CD8-positive, alpha-beta memory T cell (primary cell): ENCODE results near the gene ZNF556. TPM values are rescaled to one million over a fixed set of nuclear protein-coding genes. Genes with fewer than 3 reads are reported as not detected.

Experiments used
- CTCF ChIA-PET: fragments of 350-600 bp; sonication (Branson Sonifier 250); formaldehyde crosslinking; loops from one replicate; lab custom pipeline; 2021; ENCODE audit warnings: antibody characterized with exemption; lab: Charles Lee
- POLR2A ChIA-PET: fragments of 350-600 bp; sonication (Branson Sonifier 250); formaldehyde crosslinking; loops from one replicate; lab custom pipeline; 2021; ENCODE audit warnings: antibody characterized with exemption; lab: Charles Lee
- DNase-seq, 5 donors: peaks; one replicate each; pipeline versions ENCODE4 v3.0.0 to v3.0.0-alpha.2; 2020 to 2022; ENCODE audit warnings: mixed read lengths in 1 of 5
- H3K27ac ChIP-seq: one replicate; pipeline ENCODE4 v1.7.0; 2013; ENCODE audit warnings: low read depth, mild to moderate bottlenecking, low read length, moderate library complexity
- H3K27me3 ChIP-seq: 2 replicates; pipeline ENCODE4 v1.7.0; 2013; ENCODE audit warnings: low read length, mild to moderate bottlenecking; ENCODE audit not compliant: insufficient read depth, poor library complexity, severe bottlenecking
- H3K36me3 ChIP-seq: 2 replicates; pipeline ENCODE4 v1.7.0; 2013; ENCODE audit warnings: mild to moderate bottlenecking, low read length, moderate library complexity; ENCODE audit not compliant: insufficient read depth
- H3K4me1 ChIP-seq: 2 replicates; pipeline ENCODE4 v1.7.0; 2013; ENCODE audit warnings: mild to moderate bottlenecking, low read length, moderate library complexity; ENCODE audit not compliant: insufficient read depth
- H3K4me3 ChIP-seq: 2 replicates; pipeline ENCODE4 v1.7.0; 2013; ENCODE audit warnings: mild to moderate bottlenecking, low read length
- H3K9me3 ChIP-seq: 2 replicates; pipeline ENCODE4 v1.7.0; 2013; ENCODE audit warnings: mild to moderate bottlenecking, low read length
- H3K27ac Mint-ChIP-seq, 8 donors: one replicate each; pipeline ENCODE4 v1.8.0; 2020 to 2021; ENCODE audit warnings: mixed read lengths in 8 of 8, mild to moderate bottlenecking in 6 of 8, inconsistent platforms in 3 of 8, moderate library complexity in 3 of 8
- H3K27me3 Mint-ChIP-seq, 2 donors: one replicate each; pipeline ENCODE4 v1.8.0; 2020 to 2021; ENCODE audit warnings: mixed read lengths in 2 of 2, mild to moderate bottlenecking in 1 of 2, moderate library complexity in 1 of 2
- H3K36me3 Mint-ChIP-seq, 3 donors: one replicate each; pipeline ENCODE4 v1.8.0; 2020 to 2021; ENCODE audit warnings: mixed read lengths in 3 of 3, inconsistent platforms in 1 of 3, mild to moderate bottlenecking in 1 of 3
- H3K4me1 Mint-ChIP-seq, 3 donors: one replicate each; pipeline ENCODE4 v1.8.0; 2020 to 2021; ENCODE audit warnings: mixed read lengths in 3 of 3, inconsistent platforms in 1 of 3, mild to moderate bottlenecking in 1 of 3
- H3K4me3 Mint-ChIP-seq, 7 donors: one replicate each; pipeline ENCODE4 v1.8.0; 2020 to 2021; ENCODE audit warnings: mixed read lengths in 7 of 7, mild to moderate bottlenecking in 6 of 7, moderate library complexity in 4 of 7, inconsistent platforms in 2 of 7
- H3K9me3 Mint-ChIP-seq, 5 donors: one replicate each; pipeline ENCODE4 v1.8.0; 2020 to 2022; ENCODE audit warnings: mixed read lengths in 5 of 5, mild to moderate bottlenecking in 3 of 5, moderate library complexity in 2 of 5, inconsistent platforms in 1 of 5
- polyA plus RNA-seq: library from polyadenylated mRNA; unstranded; fragments of 300-500 nt; fragmentation: Illumina TruSeq; gene quantifications from one replicate; pipeline ENCODE4 v1.2.3, GENCODE V29; 2021
- total RNA-seq, 2 experiments: library from RNA; stranded (reverse); gene quantifications; one replicate each; pipeline ENCODE4 v1.2.3, GENCODE V29; 2021

Gene ZNF556
- total and polyA plus RNA-seq, 3 experiments from 2014 or later, result not detected

DNA sequence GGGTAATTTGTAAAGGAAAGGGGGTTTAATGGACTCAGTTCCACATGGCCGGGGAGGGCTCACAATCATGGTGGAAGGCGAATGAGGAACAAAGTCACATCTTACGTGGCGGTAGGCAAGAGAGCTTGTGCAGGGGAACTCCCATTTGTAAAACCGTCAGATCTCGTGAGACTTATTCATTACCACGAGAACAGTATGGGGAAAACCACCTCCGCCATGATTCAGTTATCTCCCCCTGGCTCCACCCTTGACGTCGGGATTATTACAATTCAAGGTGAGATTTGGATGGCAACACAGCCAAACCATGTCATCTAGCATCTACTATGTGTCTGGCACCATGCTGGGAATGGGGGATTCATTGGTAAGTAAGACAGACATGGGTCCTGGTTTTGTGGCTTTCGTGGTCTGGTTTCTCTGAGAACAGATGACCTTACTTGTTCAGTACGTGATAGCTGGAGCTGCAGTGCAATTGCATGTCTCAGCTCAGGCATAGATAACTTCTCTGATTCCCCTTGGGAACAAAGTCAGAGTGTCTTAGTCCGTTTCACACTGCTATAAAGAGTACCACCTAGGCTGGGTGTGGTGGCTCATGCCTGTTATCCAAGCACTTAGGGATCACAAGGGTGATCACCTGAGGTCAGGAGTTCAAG is 39.2 kb upstream of the ZNF556 start:
- POLR2A ChIA-PET, result no interaction called here

DNA sequence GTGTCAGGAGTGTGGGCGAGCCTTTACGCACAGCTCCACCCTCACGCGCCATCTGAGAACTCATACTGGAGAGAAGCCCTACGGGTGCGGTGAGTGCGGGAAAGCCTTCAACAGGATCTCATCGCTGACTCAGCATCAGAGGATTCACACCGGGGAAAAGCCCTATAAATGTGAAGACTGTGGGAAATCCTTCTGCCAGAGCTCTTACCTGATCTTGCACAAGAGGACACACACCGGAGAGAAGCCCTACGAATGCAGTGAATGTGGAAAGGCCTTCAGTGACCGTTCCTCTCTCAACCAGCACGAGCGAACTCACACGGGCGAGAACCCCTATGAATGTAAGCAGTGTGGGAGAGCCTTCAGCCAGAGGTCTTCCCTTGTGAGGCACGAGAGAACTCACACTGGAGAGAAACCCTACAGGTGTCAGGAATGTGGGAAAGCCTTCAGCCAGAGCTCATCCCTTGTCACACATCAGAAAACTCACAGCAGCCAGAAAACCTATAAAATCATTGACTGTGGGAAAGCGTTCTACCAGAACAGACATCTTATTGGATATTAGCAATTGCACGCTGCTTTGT is 32.8 kb upstream of the ZNF556 start:
- no peaks in the 10 kb centered on the region for H3K27me3 ChIP-seq
- Mint-ChIP-seq H3K9me3 (peaks cover 13 to 63% (median 49%) of the 10 kb centered on the region in 5 donors), H3K27ac (no peak overlapping the region), H3K27me3 (peaks cover 0 to 1% of the 10 kb centered on the region in 2 donors), H3K36me3 (peaks cover 11 to 42% (median 41%) of the 10 kb centered on the region in 3 donors), H3K4me3 (no peak overlapping the region), H3K4me1 (no peaks in the 10 kb centered on the region)
- H3K4me3 ChIP-seq, result no peak overlapping the region
- no peak for DNase-seq
- H3K4me1 ChIP-seq, result no peaks in the 10 kb centered on the region
- CTCF ChIA-PET, result interaction anchor here (1.2 kb wide), 2 partner anchors 13 to 15 kb away, joined by 3 read pairs; partner anchors contain the start of gene ZNF554
- H3K9me3 ChIP-seq, result peaks cover 30% of the 10 kb centered on the region
- H3K27ac ChIP-seq, result no peak overlapping the region
- POLR2A ChIA-PET, result interaction anchor here (0.6 kb wide), 1 partner anchor 9 kb away, joined by 3 read pairs; no protein-coding TSS in a partner anchor
- H3K36me3 ChIP-seq, result peaks cover 14% of the 10 kb centered on the region

More for the DNA sequence above, 39.2 kb upstream of the ZNF556 start:
- H3K9me3 ChIP-seq, result peaks cover 10% of the 10 kb centered on the region
- Mint-ChIP-seq H3K4me1 (peaks cover 0 to 3% (median 3%) of the 10 kb centered on the region in 3 donors), H3K4me3 (no peak overlapping the region), H3K27ac (peak overlapping the region in 1 of 8 donors; percentile 70), H3K36me3 (peaks cover 16 to 32% (median 28%) of the 10 kb centered on the region in 3 donors), H3K27me3 (peaks cover 0 to 1% of the 10 kb centered on the region in 2 donors), H3K9me3 (peaks cover 0 to 16% (median 8%) of the 10 kb centered on the region in 5 donors)
- peaks cover 4% of the 10 kb centered on the region for H3K36me3 ChIP-seq
- DNase-seq, result no peak
- H3K27ac ChIP-seq, result no peak overlapping the region
- CTCF ChIA-PET, result no interaction called here
- H3K4me3 ChIP-seq, result no peak overlapping the region
- H3K4me1 ChIP-seq, result no peaks in the 10 kb centered on the region
- H3K27me3 ChIP-seq, result no peaks in the 10 kb centered on the region

DNA sequence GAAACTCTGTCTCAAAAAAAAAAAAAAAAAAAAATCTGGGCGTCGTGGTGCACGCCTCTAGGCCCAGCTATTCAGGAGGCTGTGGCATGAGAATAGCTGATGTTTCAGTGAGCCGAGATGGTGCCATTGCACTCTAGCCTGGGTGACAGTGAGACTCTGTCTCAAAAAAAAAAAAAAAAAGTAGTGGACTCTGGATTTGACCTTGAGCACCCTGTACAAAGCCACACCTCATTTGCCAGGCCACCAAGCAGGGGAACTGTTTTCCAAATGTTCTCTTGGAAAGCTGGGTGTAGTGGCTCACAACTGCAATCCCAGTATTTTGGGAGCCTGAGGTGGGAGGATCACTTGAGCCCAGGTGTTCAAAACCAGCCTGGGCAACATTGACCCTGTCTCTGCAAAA is 29.7 kb upstream of the ZNF556 start:
- peaks cover 26% of the 10 kb centered on the region for H3K9me3 ChIP-seq
- H3K27ac ChIP-seq, result no peak overlapping the region
- Mint-ChIP-seq H3K27me3 (peaks cover 0 to 1% of the 10 kb centered on the region in 2 donors), H3K4me1 (peaks cover 4 to 11% (median 6%) of the 10 kb centered on the region in 3 donors), H3K4me3 (no peak overlapping the region), H3K27ac (no peak overlapping the region), H3K36me3 (peaks cover 9 to 42% (median 34%) of the 10 kb centered on the region in 3 donors), H3K9me3 (peaks cover 13 to 52% (median 46%) of the 10 kb centered on the region in 5 donors)
- DNase-seq, result no peak
- POLR2A ChIA-PET, result no interaction called here
- no peaks in the 10 kb centered on the region for H3K27me3 ChIP-seq
- CTCF ChIA-PET, result interaction anchor here (0.9 to 1.2 kb wide), 2 partner anchors 16 to 25 kb away, joined by 3 read pairs; no protein-coding TSS in a partner anchor
- H3K4me1 ChIP-seq, result peaks cover 12% of the 10 kb centered on the region
- no peak overlapping the region for H3K4me3 ChIP-seq
- H3K36me3 ChIP-seq, result peaks cover 14% of the 10 kb centered on the region

DNA sequence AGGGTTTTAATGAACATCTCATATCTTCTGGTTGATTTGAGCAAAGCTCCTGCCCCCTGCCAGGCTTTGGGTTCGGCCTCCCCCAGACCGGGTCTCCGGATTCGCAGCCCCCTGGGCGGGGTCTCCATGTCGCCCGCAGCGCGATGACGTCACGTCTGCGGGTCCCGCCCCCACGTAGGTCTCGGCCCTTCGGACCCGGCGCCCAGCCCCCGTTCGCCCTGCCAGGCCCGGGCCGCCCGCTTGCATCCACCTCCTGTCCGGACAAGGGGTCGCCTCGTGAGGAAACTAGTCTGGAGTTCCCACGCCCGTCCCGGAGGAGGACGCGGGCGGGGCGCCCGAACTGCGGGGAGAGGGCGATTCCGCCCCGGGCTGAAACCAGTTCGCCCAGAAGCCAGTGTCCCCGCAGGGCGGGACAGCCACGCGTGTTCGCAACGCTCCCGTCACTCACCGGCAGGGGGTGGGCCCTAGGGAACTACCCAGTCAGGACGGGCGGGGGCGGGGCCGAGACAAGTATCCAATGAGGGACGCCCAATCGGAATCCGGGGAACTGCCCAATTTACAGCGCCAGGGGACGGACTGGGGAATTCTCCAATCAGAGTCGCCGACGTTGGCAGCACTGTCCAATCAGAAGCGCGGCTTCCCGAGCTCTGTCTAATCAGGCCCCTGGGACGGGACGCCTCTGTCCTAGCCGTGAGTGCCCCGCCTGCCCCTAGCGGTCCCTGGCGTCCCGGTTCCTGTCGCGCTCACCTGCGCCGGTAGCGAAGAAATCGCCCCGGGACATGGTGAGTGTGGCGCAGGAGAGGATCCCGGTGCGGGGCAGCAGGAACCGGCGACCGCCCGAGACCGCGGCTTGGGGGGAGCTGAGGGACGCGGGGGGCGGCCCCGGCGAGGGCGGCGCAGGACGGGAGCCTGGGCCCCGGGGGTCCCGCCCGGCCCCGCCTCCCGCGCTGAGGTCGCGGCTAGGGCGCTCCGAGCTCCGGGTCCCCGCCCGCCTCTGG is 26.0 kb upstream of the ZNF556 start, which contains the start of gene ZNF555:
Gene ZNF555 (plus strand): TSS at position 682 of the 998 bp plus-strand sequence. CDS start 98 bp downstream, at position 780.
- Histone ChIP-seq H3K4me1 (peaks cover 15% of the 10 kb centered on the region), H3K36me3 (no peaks in the 10 kb centered on the region), H3K4me3 (peak within 1 kb of the TSS; percentile 73), H3K9me3 (no peaks in the 10 kb centered on the region), H3K27me3 (no peaks in the 10 kb centered on the region), H3K27ac (peak within 1 kb of the TSS; percentile 54)
- ChIA-PET CTCF (interaction anchor here (0.8 to 1.3 kb wide), 8 partner anchors 9 to 213 kb away, joined by 3 to 4 read pairs (median 3); no protein-coding TSS in a partner anchor), POLR2A (interaction anchor here (0.6 to 1.3 kb wide), 3 partner anchors 21 to 643 kb away, joined by 3 to 5 read pairs (median 4); partner anchors contain the start of gene ZNF554)
- peaks cover 2 to 28% (median 10%) of the 10 kb centered on the region in 3 donors for H3K36me3 Mint-ChIP-seq
- no peaks in the 10 kb centered on the region for H3K27me3 Mint-ChIP-seq
- H3K9me3 Mint-ChIP-seq, result peaks cover 6 to 17% (median 14%) of the 10 kb centered on the region in 5 donors
- DNase-seq, result peak; percentile 98 to 99 (median 98)
- H3K4me3 Mint-ChIP-seq, result peak within 1 kb of the TSS; percentile 88 to 98 (median 92)
- H3K4me1 Mint-ChIP-seq, result peaks cover 15 to 31% (median 20%) of the 10 kb centered on the region in 3 donors
- H3K27ac Mint-ChIP-seq, result peak within 1 kb of the TSS; percentile 75 to 96 (median 86)

DNA sequence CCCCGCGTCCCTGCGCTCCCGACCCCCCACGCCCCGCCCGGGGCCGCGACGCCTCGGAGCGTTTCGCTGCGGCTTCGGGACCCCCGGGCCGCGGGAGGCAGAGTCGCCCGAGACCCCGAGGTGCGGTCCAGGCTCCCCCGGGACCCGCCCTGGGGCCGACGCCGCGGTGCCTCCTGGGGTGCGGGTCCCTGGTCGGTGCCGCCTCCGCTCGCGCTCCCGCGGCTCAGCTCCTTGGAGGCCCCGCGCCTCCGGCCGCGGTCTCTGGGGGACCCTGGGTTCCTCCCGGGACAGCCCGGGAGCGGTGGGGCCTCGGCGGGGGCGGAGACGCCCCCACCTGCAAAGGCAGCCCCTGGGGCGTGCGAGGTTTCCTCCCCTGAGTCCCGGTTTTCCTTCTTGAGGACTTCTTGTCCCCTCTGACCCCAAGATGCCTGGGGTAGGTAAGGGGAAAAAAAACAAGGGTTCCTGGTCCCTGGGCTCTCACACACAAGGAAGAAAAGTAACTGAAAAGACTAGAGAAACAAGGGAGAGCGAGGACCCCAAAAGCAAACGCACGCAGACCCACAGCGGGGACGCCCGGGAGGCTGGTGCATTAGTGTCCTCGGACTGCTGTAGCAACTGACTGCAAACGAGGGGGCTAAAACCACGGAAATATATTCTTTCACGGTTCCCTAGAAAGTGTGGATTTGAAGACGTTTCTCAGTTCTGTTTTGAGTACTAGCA is 25.1 kb upstream of the ZNF556 start:
- Histone ChIP-seq H3K36me3 (no peaks in the 10 kb centered on the region), H3K27me3 (no peaks in the 10 kb centered on the region), H3K4me1 (peaks cover 15% of the 10 kb centered on the region), H3K9me3 (no peaks in the 10 kb centered on the region), H3K4me3 (peak overlapping the region; percentile 69), H3K27ac (peak overlapping the region; percentile 43)
- peak overlapping the region; percentile 74 to 89 (median 78) for H3K4me3 Mint-ChIP-seq
- H3K36me3 Mint-ChIP-seq, result peaks cover under 1 to 22% (median 3%) of the 10 kb centered on the region in 3 donors
- peaks cover 0 to 8% (median 5%) of the 10 kb centered on the region in 5 donors for H3K9me3 Mint-ChIP-seq
- no peaks in the 10 kb centered on the region for H3K27me3 Mint-ChIP-seq
- peaks cover 15 to 34% (median 24%) of the 10 kb centered on the region in 3 donors for H3K4me1 Mint-ChIP-seq
- DNase-seq, result no peak
- POLR2A ChIA-PET, result interaction anchor here (0.6 kb wide), 1 partner anchor 642 kb away, joined by 4 read pairs; no protein-coding TSS in a partner anchor
- H3K27ac Mint-ChIP-seq, result peak overlapping the region in 3 of 8 donors; percentile 43 to 75 (median 48)
- CTCF ChIA-PET, result interaction anchor here (0.7 to 1.3 kb wide), 6 partner anchors 10 to 212 kb away, joined by 3 to 4 read pairs (median 3); no protein-coding TSS in a partner anchor

DNA sequence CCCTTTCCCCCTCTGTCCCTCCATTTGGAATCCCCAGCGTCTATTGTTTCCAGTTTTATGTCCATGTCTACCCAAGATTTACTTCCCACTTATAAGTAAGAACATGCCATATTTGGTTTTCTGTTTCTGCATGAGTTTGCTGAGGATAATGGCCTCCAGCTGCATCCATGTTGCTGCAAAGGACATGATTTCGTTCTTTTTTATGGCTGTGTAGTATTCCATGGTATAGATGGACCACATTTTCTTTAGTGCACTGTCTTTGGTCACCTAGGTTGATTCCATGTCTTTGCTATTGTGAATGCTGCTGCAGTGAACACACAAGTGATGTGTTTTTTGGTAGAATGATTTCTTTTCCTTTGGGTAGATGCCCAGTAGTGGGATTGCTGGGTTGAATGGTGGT is 22.0 kb upstream of the ZNF556 start:
- no peaks in the 10 kb centered on the region for H3K36me3 ChIP-seq
- H3K4me3 Mint-ChIP-seq, result peak overlapping the region in 1 of 7 donors; percentile 61
- H3K9me3 Mint-ChIP-seq, result peaks cover 0 to 10% (median 3%) of the 10 kb centered on the region in 5 donors
- H3K27ac ChIP-seq, result no peak overlapping the region
- no peak for DNase-seq
- H3K4me3 ChIP-seq, result no peak overlapping the region
- H3K36me3 Mint-ChIP-seq, result peaks cover 3 to 24% (median 6%) of the 10 kb centered on the region in 3 donors
- H3K4me1 Mint-ChIP-seq, result peaks cover 20 to 45% (median 29%) of the 10 kb centered on the region in 3 donors
- CTCF ChIA-PET, result no interaction called here
- H3K9me3 ChIP-seq, result no peaks in the 10 kb centered on the region
- H3K27me3 Mint-ChIP-seq, result no peaks in the 10 kb centered on the region
- POLR2A ChIA-PET, result no interaction called here
- H3K4me1 ChIP-seq, result peaks cover 20% of the 10 kb centered on the region
- H3K27ac Mint-ChIP-seq, result no peak overlapping the region
- no peaks in the 10 kb centered on the region for H3K27me3 ChIP-seq
